Right lobe of liver (tissue), 6 donors: Measurements from ENCODE around the gene GALNT13. TPM values are rescaled to one million over a fixed set of nuclear protein-coding genes. Genes with fewer than 3 reads are reported as not detected.

Experiments
- ATAC-seq, 4 donors: fragments of 200-7000 bp; cut with Tn5 transposase; one replicate each; pipeline ENCODE4 v1.9.1; 2020; ENCODE audit warnings: mild to moderate bottlenecking in 4 of 4, moderate library complexity in 4 of 4
- DNase-seq, 3 donors: peaks; one replicate each; pipeline ENCODE4 v3.0.0-alpha.2; 2020
- H3K27ac ChIP-seq, 3 donors: fragments of 200-600 bp; one replicate each; pipeline ENCODE4 v1.8.0; 2022
- H3K27me3 ChIP-seq, 2 donors: fragments of 200-600 bp; one replicate each; pipeline ENCODE4 v1.8.0; 2022
- H3K36me3 ChIP-seq, 4 donors: fragments of 200-600 bp; sonication (generic) in 1 of 4; one replicate each; pipeline versions ENCODE4 v1.5.1 to v1.8.0; 2017 to 2022; ENCODE audit warnings: control low read depth in 1 of 4
- H3K4me1 ChIP-seq, 4 donors: fragments of 200-600 bp; sonication (generic) in 1 of 4; one replicate each; pipeline versions ENCODE4 v1.5.1 to v1.8.0; 2017 to 2022; ENCODE audit warnings: control low read depth in 1 of 4
- H3K4me3 ChIP-seq, 3 donors: fragments of 200-600 bp; one replicate each; pipeline ENCODE4 v1.8.0; 2022
- H3K9me3 ChIP-seq, 4 donors: fragments of 200-600 bp; sonication (generic) in 1 of 4; one replicate each; pipeline versions ENCODE4 v1.5.1 to v1.8.0; 2017 to 2022; ENCODE audit warnings: control low read depth in 1 of 4
- POLR2A ChIP-seq: fragments of 450-650 bp; IDR thresholded peaks from one replicate; pipeline ENCODE4 v1.6.1; 2017; ENCODE audit warnings: antibody characterized with exemption, mild to moderate bottlenecking
- WGBS: methylation state at CpG from one replicate; pipeline ENCODE4 v1.1.6; 2018; ENCODE audit warnings: low coverage, low lambda C conversion rate; ENCODE audit not compliant: insufficient coverage; ENCODE audit errors: missing lambda C conversion rate; 5-methylcytosine and 5-hydroxymethylcytosine counted together
- intact Hi-C, 2 donors: fragments of 100-400 bp; cut with DNase I; formaldehyde crosslinking; loops; one replicate each; pipeline versions ENCODE4 v1.11.2 to v1.14.1; 2022
- total RNA-seq, 6 experiments: library from RNA; depleted of rRNA in 2 of 6; stranded (reverse); fragments of >200 nt in 2 of 6; fragmentation: NEBNext Ultra II Directional in 3 of 6; extraction: Animal tissue kit (Norgen Biotek cat#: 25700) in 3 of 6; gene quantifications; one replicate each; pipeline versions ENCODE4 v1.1.0 to v1.2.4, GENCODE V29; 2016 to 2023
- TF ChIP-seq, protein P1 (sequence below), 4 donors: fragments of 200-600 bp in 3 of 4; fragments of 450-650 bp in 1 of 4; IDR thresholded peaks; one replicate each; pipeline versions ENCODE4 v1.5.1 to v1.8.0; 2016 to 2022; ENCODE audit warnings: antibody characterized with exemption in 4 of 4, mild to moderate bottlenecking in 2 of 4
- donor health status: DM: no; HTN: yes; CAD: no.
- donor health status: DM: no; HTN: no; CAD: no.
- donor health status: DM: no; HTN: no; CAD: no.
- donor health status: DM: no; HTN: yes; CAD: no.
- donor health status: DM: no; HTN: yes; CAD: no.

Gene GALNT13
- total RNA-seq, 6 experiments from 2014 or later: not detected

DNA sequence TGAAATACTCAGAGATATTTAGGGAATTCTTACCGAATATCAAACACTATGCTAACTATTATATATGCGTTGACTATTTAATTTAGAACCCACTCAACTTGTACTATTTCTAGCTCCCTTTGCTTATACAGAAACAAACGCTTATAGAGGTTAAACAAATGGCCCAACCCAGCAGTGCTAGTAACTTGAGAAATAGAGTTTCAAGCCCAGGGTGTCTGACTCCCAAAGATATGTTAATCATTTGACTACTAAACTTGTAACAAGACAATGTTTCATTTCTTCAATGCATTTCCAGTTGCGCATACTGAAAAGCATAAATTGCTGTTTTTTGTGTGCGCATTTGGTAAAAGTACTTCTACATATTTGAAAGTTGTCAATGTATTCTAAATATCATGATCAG lies 310.3 kb downstream of the GALNT13 start:
- Histone ChIP-seq H3K36me3 (no peaks in the 10 kb centered on the region), H3K27me3 (no peaks in the 10 kb centered on the region), H3K9me3 (no peaks in the 10 kb centered on the region), H3K4me3 (no peak overlapping the region), H3K27ac (no peak overlapping the region), H3K4me1 (no peaks in the 10 kb centered on the region)
- TF ChIP-seq POLR2A: no peak
- TF ChIP-seq, protein P1, sequence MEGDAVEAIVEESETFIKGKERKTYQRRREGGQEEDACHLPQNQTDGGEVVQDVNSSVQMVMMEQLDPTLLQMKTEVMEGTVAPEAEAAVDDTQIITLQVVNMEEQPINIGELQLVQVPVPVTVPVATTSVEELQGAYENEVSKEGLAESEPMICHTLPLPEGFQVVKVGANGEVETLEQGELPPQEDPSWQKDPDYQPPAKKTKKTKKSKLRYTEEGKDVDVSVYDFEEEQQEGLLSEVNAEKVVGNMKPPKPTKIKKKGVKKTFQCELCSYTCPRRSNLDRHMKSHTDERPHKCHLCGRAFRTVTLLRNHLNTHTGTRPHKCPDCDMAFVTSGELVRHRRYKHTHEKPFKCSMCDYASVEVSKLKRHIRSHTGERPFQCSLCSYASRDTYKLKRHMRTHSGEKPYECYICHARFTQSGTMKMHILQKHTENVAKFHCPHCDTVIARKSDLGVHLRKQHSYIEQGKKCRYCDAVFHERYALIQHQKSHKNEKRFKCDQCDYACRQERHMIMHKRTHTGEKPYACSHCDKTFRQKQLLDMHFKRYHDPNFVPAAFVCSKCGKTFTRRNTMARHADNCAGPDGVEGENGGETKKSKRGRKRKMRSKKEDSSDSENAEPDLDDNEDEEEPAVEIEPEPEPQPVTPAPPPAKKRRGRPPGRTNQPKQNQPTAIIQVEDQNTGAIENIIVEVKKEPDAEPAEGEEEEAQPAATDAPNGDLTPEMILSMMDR (IDR thresholded peaks at IDR 0.05): no peak
- intact Hi-C loops: no loop called here
- DNase-seq (no peak), ATAC-seq (no peak)
- WGBS: 68% methylated on average over 5 of the region's 5 CpGs

DNA sequence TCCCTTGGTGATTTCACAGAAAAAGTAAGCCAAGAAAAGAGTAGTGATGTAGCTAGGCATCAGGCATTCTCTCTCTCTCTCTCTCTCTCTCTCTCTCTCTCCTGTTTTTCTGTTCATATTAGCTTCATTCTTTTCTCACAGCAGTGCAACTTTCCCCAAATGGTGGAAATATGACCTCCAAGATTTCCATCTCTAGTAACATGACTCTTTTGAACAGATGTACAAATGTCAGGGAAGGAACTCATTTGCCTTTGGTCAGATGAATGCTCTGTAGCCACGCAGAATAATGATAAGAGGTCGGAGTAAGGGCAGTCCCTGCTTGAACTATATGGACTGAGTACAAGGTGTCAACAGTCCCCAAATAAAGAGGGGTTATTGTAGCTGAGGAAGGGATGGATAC lies 316.2 kb downstream of the GALNT13 start:
- H3K36me3 ChIP-seq: no peaks in the 10 kb centered on the region
- H3K27ac ChIP-seq: no peak overlapping the region
- H3K27me3 ChIP-seq: no peaks in the 10 kb centered on the region
- WGBS: 7% methylated on average over 2 of the region's 2 CpGs
- no peaks in the 10 kb centered on the region for H3K9me3 ChIP-seq
- DNase-seq (no peak), ATAC-seq (no peak)
- no peak for TF ChIP-seq POLR2A
- TF ChIP-seq, protein P1 (IDR thresholded peaks at IDR 0.05): no peak
- no peak overlapping the region for H3K4me3 ChIP-seq
- intact Hi-C loops: no loop called here
- no peaks in the 10 kb centered on the region for H3K4me1 ChIP-seq

DNA sequence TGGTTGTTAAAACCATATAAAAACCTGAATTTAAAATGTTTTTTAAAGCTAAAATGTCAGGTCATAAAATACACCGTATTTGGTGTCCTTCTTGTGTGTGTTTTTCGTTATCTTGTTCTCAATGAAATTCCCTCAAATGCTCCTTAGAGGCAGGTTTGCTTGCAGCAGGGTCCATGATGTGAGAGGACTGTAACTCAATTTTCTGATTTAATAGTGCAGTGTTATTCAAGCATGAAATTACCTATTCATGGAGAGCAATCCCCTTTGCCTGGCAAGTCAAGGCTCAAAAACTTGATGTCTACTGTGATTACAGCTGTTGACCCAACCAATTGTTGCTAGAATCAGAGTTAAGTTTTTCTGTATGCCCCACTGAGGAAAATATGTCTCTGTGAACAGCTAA lies 318.2 kb downstream of the GALNT13 start:
- DNase-seq (no peak), ATAC-seq (no peak)
- H3K27me3 ChIP-seq: no peaks in the 10 kb centered on the region
- TF ChIP-seq, protein P1 (IDR thresholded peaks at IDR 0.05): no peak
- no peak for TF ChIP-seq POLR2A
- intact Hi-C loops: no loop called here
- whole genome bisulfite sequencing: 73% methylated on average over 2 of the region's 2 CpGs
- H3K27ac ChIP-seq: no peak overlapping the region
- H3K9me3 ChIP-seq: no peaks in the 10 kb centered on the region
- no peak overlapping the region for H3K4me3 ChIP-seq
- no peaks in the 10 kb centered on the region for H3K4me1 ChIP-seq
- no peaks in the 10 kb centered on the region for H3K36me3 ChIP-seq

DNA sequence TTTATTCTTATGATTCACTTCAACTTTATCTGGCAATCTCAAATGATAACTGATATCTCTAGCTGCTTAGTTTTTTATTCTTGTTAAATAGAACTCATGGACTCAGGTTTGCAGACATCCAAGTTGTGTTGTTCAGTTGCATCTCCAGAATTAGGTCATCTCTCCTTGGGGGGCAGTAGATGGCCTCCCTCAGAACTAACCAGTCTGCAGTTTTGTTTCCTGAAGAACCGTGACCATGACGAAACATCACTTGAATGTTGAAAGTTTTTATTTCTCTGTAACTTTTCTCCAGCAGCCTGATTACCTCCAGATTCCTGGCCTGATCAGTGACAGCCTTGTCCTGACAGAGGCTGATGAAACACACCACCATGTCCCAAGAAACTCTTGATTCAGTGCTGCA lies 321.5 kb downstream of the GALNT13 start:
- Histone ChIP-seq H3K4me1 (no peaks in the 10 kb centered on the region), H3K4me3 (no peak overlapping the region), H3K27ac (no peak overlapping the region), H3K9me3 (no peaks in the 10 kb centered on the region), H3K27me3 (no peaks in the 10 kb centered on the region), H3K36me3 (no peaks in the 10 kb centered on the region)
- no peak for DNase-seq
- intact Hi-C loops: no loop called here
- no peak for TF ChIP-seq POLR2A
- TF ChIP-seq, protein P1 (IDR thresholded peaks at IDR 0.05): no peak
- no peak for ATAC-seq
- WGBS: 73% methylated on average over 2 of the region's 2 CpGs
